Endothelial cell of umbilical vein (primary cell): ENCODE results near the gene ECT2. TPM values are rescaled to one million over a fixed set of nuclear protein-coding genes. Genes with fewer than 3 reads are reported as not detected.
A peak's percentile ranks its signal among the peaks of the same experiment; 100 is the strongest.

Experiments used
- BruUV-seq: library from RNA; stranded (reverse); fragments of 400-500 nt; replicated peaks from 2 replicates; lab custom pipeline; 2021; lab: Mats Ljungman, UMichigan
- CTCF ChIA-PET: fragments of 300-600, 350-600 bp; sonication (Branson Sonifier 250); formaldehyde crosslinking; loops from one replicate; lab custom pipeline; 2021; ENCODE audit warnings: antibody characterized with exemption, inconsistent platforms; lab: Charles Lee
- POLR2A ChIA-PET: fragments of 300-600, 350-600 bp; sonication (Branson Sonifier 250); formaldehyde crosslinking; loops from one replicate; lab custom pipeline; 2021; ENCODE audit warnings: antibody characterized with exemption, inconsistent platforms; lab: Charles Lee
- DNase-seq: peaks from one replicate; pipeline ENCODE4 v3.0.0-alpha.2; 2011; ENCODE audit warnings: low read depth, low spot score
- FAIRE-seq: peaks from 2 replicates; lab custom pipeline; 2011; peaks lifted over from hg19 to GRCh38; lab: Jason Lieb, UNC
- H2AFZ ChIP-seq: 2 replicates; pipeline ENCODE4 v1.6.0; 2012; ENCODE audit warnings: low read depth, low read length, control low read depth, inconsistent platforms
- H3K27ac ChIP-seq: 2 replicates; pipeline ENCODE4 v1.5.1; 2011; ENCODE audit warnings: low read depth, mild to moderate bottlenecking, control low read depth, low read length, moderate library complexity; ENCODE audit not compliant: insufficient read depth
- H3K27me3 ChIP-seq, 2 experiments: 2 replicates each; pipeline versions ENCODE4 v1.6.0 to v1.6.1; 2011; ENCODE audit warnings: low read length in 2 of 2, mixed read lengths in 1 of 2; ENCODE audit not compliant: control insufficient read depth in 2 of 2, insufficient read depth in 2 of 2
- H3K36me3 ChIP-seq, 2 experiments: 2 replicates in 1 of 2; 3 replicates in 1 of 2; pipeline ENCODE4 v1.5.1; 2011; ENCODE audit warnings: low read length in 2 of 2, mild to moderate bottlenecking in 1 of 2, moderate library complexity in 1 of 2; ENCODE audit not compliant: control insufficient read depth in 2 of 2, insufficient read depth in 2 of 2; ENCODE audit errors: extremely low read depth in 1 of 2
- H3K4me1 ChIP-seq: 3 replicates; pipeline ENCODE4 v1.5.1; 2011; ENCODE audit warnings: mild to moderate bottlenecking, low read length; ENCODE audit not compliant: control insufficient read depth, insufficient read depth; ENCODE audit errors: extremely low read depth
- H3K4me2 ChIP-seq: 2 replicates; pipeline ENCODE4 v1.6.1; 2011; ENCODE audit warnings: low read length, control low read depth, mixed read lengths; ENCODE audit not compliant: insufficient read depth
- H3K4me3 ChIP-seq, 3 experiments: fragments of 200-600 bp in 1 of 3; sonication (generic), shearing (Covaris generic) in 1 of 3; replicated peaks in 1 of 3; 2 replicates each; pipeline ENCODE4 v1.5.1; 2011 to 2016; ENCODE audit warnings: control low read depth in 3 of 3, low read length in 3 of 3, mild to moderate bottlenecking in 2 of 3, inconsistent platforms in 1 of 3, low read depth in 1 of 3, moderate library complexity in 1 of 3; ENCODE audit not compliant: insufficient read depth in 1 of 3
- H3K79me2 ChIP-seq: 2 replicates; pipeline ENCODE4 v1.6.0; 2012; ENCODE audit warnings: low read length, inconsistent platforms; ENCODE audit not compliant: control insufficient read depth, insufficient read depth
- H3K9ac ChIP-seq: replicated peaks from 2 replicates; pipeline ENCODE3; 2011; ENCODE audit warnings: low read length, control low read depth; ENCODE audit not compliant: insufficient read depth; ENCODE audit errors: extremely low read depth
- H3K9me1 ChIP-seq: replicated peaks from 3 replicates; pipeline ENCODE4 v1.6.0; 2011; ENCODE audit warnings: mild to moderate bottlenecking, low read length; ENCODE audit not compliant: control insufficient read depth, insufficient read depth; ENCODE audit errors: extremely low read depth
- H3K9me3 ChIP-seq: replicated peaks from 2 replicates; pipeline ENCODE4 v1.5.1; 2012; ENCODE audit warnings: low read length, inconsistent platforms; ENCODE audit not compliant: control insufficient read depth, insufficient read depth
- H4K20me1 ChIP-seq: replicated peaks from 2 replicates; pipeline ENCODE3; 2011; ENCODE audit warnings: mild to moderate bottlenecking, low read length; ENCODE audit not compliant: control insufficient read depth, insufficient read depth; ENCODE audit errors: extremely low read depth
- CTCF ChIP-seq, 2 donors: IDR thresholded peaks; 1 replicate in 1 of 2; 2 replicates in 1 of 2; pipeline ENCODE4 v1.5.1; 2011; ENCODE audit warnings: low read length in 2 of 2, mild to moderate bottlenecking in 2 of 2, moderate library complexity in 2 of 2, control low read depth in 1 of 2, inconsistent platforms in 1 of 2, low read depth in 1 of 2; ENCODE audit not compliant: insufficient read depth in 1 of 2; ENCODE audit errors: extremely low read depth in 1 of 2
- EZH2 ChIP-seq: IDR thresholded peaks from 2 replicates; pipeline ENCODE4 v1.6.1; 2012; ENCODE audit warnings: borderline replicate concordance, low read depth, mild to moderate bottlenecking, moderate library complexity, low read length, inconsistent platforms; ENCODE audit not compliant: severe bottlenecking
- FOS ChIP-seq: IDR thresholded peaks from 2 replicates; pipeline ENCODE4 v1.6.1; 2011; ENCODE audit warnings: mild to moderate bottlenecking, low read length, moderate library complexity, borderline replicate concordance; ENCODE audit not compliant: insufficient read depth
- GATA2 ChIP-seq: IDR thresholded peaks from 2 replicates; pipeline ENCODE4 v1.7.0; 2011; ENCODE audit warnings: low read depth, mild to moderate bottlenecking, moderate library complexity, mixed read lengths, low read length; ENCODE audit not compliant: insufficient read length, insufficient read depth
- JUN ChIP-seq: IDR thresholded peaks from 2 replicates; pipeline ENCODE4 v1.6.1; 2011; ENCODE audit warnings: borderline replicate concordance, low read depth; ENCODE audit not compliant: insufficient read length, insufficient read depth
- MAX ChIP-seq: IDR thresholded peaks from 2 replicates; pipeline ENCODE4 v1.6.1; 2011; ENCODE audit not compliant: insufficient read depth, insufficient read length
- MYC ChIP-seq: IDR thresholded peaks from one replicate; pipeline ENCODE4 v1.6.1; 2011; ENCODE audit warnings: mild to moderate bottlenecking, low read depth, low read length
- POLR2A ChIP-seq: IDR thresholded peaks from 2 replicates; pipeline ENCODE4 v1.6.1; 2012; ENCODE audit warnings: low read depth, mild to moderate bottlenecking, control low read depth, low read length
- POLR2AphosphoS5 ChIP-seq: IDR thresholded peaks from 2 replicates; pipeline ENCODE4 v1.6.1; 2012; ENCODE audit warnings: low read depth, mild to moderate bottlenecking, control low read depth, low read length, moderate library complexity; ENCODE audit not compliant: insufficient read depth
- dilution Hi-C: fragments of 300-500 bp; cut with MboI; formaldehyde crosslinking; loops from one replicate; pipeline ENCODE4 v1.15.0; 2019; ENCODE audit warnings: low sequenced_read_pairs; ENCODE audit not compliant: extremely low pct_ligation_motif_present
- intact Hi-C: fragments of 100-400 bp; cut with micrococcal nuclease; formaldehyde crosslinking; loops from one replicate; pipeline ENCODE4 v1.10.0; 2022
- polyA plus RNA-seq, 4 experiments: library from polyadenylated mRNA; depleted of rRNA in 3 of 4; stranded (reverse) in 3 of 4; unstranded in 1 of 4; fragments of >200 nt; gene quantifications; 2 replicates each; pipeline versions ENCODE4 v1.2.1 to v1.2.3, GENCODE V29; 2011 to 2012; ENCODE audit warnings: missing spikeins in 1 of 4
- total RNA-seq: library from RNA; stranded (reverse); gene quantifications from 2 replicates; pipeline ENCODE4 v1.2.3, GENCODE V29; 2021

Gene ECT2
- total and polyA plus RNA-seq, 2 donors (not counting 3 experiments of a cell fraction or from before 2014, with no cell fraction given), result 10.3 to 47.5 TPM

- H3K79me2 ChIP-seq, result no peaks in the 10 kb centered on the region
- TSS peak; percentile 41 for BruUV-seq
- H3K36me3 ChIP-seq, result peaks cover 0 to 11% of the 10 kb centered on the region in 2 experiments
- ChIA-PET POLR2A (no interaction called here), CTCF (interaction anchor here (1.4 to 2.6 kb wide), 2 partner anchors 16 to 25 kb away, joined by 3 to 11 read pairs; no protein-coding TSS in a partner anchor)
- TF ChIP-seq POLR2AphosphoS5 (no peak), EZH2 (no peak), FOS (no peak), CTCF (IDR thresholded peaks at IDR 0.05; ENCODE audit: extremely low read depth in 1 of 2, insufficient read depth in 1 of 2, low read depth in 1 of 2, low read length in 2 of 2) (no peak), POLR2A (no peak), JUN (no peak), MAX (no peak), GATA2 (no peak), MYC (no peak)
- no peaks in the 10 kb centered on the region for H3K9me1 ChIP-seq
- no peak overlapping the region for H3K4me3 ChIP-seq
- no peaks in the 10 kb centered on the region for H3K27me3 ChIP-seq
- no peak overlapping the region for H3K9ac ChIP-seq
- no peaks in the 10 kb centered on the region for H4K20me1 ChIP-seq
- no peaks in the 10 kb centered on the region for H3K4me1 ChIP-seq
- dilution Hi-C loops (no loop called here), intact Hi-C loops (no loop called here)
- no peak overlapping the region for H2AFZ ChIP-seq
- FAIRE-seq (no peak), DNase-seq (no peak)
- no peak overlapping the region for H3K4me2 ChIP-seq
- H3K9me3 ChIP-seq, result no peaks in the 10 kb centered on the region
- no peak overlapping the region for H3K27ac ChIP-seq
These were observed 70.0 kb downstream of the ECT2 start for GRCh38 chr3:172820492-172820891.
